ENCODE measurements around the gene SMOC2.
"Not testable (repeated sequence)": the region's sequence is repeated elsewhere in the genome, so short reads cannot be mapped to it uniquely, and the experiment has no call there.

SMOC2 gene

GRCh38 chr6:168610966-168611365, 170.0 kb downstream of the SMOC2 start:
- DNase-seq, H3K4me3 Mint-ChIP-seq, H3K27ac Mint-ChIP-seq, H3K36me3 Mint-ChIP-seq, CTCF ChIA-PET, H3K4me1 Mint-ChIP-seq, H3K27me3 Mint-ChIP-seq: not testable (repeated sequence)
- H3K9me3 Mint-ChIP-seq, result peaks cover 12% of the 10 kb centered on the region

DNA sequence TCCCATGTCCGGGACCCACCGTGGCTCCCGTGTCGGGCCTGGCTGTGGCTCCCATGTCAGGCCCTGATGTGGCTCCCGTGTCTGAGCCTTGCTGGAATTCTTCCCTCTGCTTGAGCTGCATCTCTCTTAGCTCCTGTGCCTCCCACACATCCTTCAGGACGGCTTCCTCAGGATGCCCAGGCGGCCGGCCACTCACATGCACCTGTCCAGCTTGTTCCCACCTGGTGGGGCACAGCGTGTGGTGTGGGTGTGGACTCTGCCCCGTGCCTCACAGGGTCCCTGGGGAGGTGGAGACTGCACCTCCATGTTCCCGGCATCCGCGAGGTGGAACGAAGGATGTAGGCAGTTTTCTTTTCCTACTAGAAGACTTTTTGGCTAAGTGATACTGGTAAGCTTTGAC, 170.7 kb downstream of the SMOC2 start:
- Mint-ChIP-seq H3K4me3 (no peak overlapping the region), H3K27me3 (peaks cover 1% of the 10 kb centered on the region), H3K27ac (no peak overlapping the region), H3K9me3 (peaks cover 18% of the 10 kb centered on the region), H3K4me1 (no peaks in the 10 kb centered on the region), H3K36me3 (no peaks in the 10 kb centered on the region)
- DNase-seq, result no peak
- CTCF ChIA-PET, result no interaction called here

DNA sequence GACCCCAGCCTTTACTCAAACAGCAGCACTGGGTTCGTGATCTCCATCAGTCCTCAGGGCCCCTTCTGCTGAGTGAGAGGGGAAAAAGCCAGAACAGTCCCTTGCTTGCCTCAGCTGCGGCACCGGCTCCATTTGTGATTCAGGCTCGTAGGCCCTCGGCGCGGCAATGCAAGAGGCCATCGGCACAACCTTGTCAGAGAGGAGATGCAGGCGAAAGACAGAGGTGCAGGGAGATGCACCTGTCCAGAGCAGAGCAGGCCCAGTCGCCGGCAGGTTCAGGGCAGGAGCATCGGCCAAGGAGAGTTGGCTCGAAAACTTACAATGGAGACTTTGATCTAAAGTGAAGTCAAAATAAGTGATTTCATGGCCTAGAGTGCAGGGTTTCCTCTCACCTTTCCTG, 171.6 kb downstream of the SMOC2 start:
- Mint-ChIP-seq H3K4me3 (no peak overlapping the region), H3K27me3 (no peaks in the 10 kb centered on the region), H3K27ac (no peak overlapping the region), H3K4me1 (no peaks in the 10 kb centered on the region), H3K9me3 (peaks cover 18% of the 10 kb centered on the region), H3K36me3 (no peaks in the 10 kb centered on the region)
- DNase-seq, result no peak
- CTCF ChIA-PET, result no interaction called here

DNA sequence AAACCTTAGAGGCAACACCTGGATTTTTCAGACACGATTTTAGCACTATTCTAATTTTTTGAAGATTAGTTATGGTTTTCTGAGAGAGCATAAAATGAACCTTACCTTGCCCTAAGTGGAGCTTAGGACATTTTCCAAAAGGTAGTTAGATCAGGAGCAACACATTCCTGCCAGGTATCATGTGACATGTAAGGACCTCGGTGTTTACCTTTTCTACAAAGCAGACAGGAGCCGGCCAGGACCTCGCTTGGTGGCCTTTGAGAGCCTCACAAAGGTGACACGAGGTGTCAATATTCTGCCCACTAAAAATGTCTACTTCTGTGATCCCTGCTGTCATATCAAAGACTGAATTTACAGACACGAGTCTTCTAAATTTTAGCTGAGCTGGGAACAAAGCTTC, 174.9 kb downstream of the SMOC2 start:
- no peaks in the 10 kb centered on the region for H3K36me3 Mint-ChIP-seq

GRCh38 chr6:168616816-168617765, 176.1 kb downstream of the SMOC2 start:
- CTCF ChIA-PET, result no interaction called here
- H3K4me3 Mint-ChIP-seq, result no peak overlapping the region
- peaks cover 12% of the 10 kb centered on the region for H3K4me1 Mint-ChIP-seq
- no peak for DNase-seq
- H3K36me3 Mint-ChIP-seq, result no peaks in the 10 kb centered on the region
- no peak overlapping the region for H3K27ac Mint-ChIP-seq
- no peaks in the 10 kb centered on the region for H3K27me3 Mint-ChIP-seq
- peaks cover 30% of the 10 kb centered on the region for H3K9me3 Mint-ChIP-seq

More for the DNA sequence above, 174.9 kb downstream of the SMOC2 start:
- Mint-ChIP-seq H3K4me3 (no peak overlapping the region), H3K4me1 (peaks cover 12% of the 10 kb centered on the region), H3K27ac (no peak overlapping the region), H3K27me3 (no peaks in the 10 kb centered on the region), H3K9me3 (peaks cover 25% of the 10 kb centered on the region)
- no peak for DNase-seq
- CTCF ChIA-PET, result no interaction called here

DNA sequence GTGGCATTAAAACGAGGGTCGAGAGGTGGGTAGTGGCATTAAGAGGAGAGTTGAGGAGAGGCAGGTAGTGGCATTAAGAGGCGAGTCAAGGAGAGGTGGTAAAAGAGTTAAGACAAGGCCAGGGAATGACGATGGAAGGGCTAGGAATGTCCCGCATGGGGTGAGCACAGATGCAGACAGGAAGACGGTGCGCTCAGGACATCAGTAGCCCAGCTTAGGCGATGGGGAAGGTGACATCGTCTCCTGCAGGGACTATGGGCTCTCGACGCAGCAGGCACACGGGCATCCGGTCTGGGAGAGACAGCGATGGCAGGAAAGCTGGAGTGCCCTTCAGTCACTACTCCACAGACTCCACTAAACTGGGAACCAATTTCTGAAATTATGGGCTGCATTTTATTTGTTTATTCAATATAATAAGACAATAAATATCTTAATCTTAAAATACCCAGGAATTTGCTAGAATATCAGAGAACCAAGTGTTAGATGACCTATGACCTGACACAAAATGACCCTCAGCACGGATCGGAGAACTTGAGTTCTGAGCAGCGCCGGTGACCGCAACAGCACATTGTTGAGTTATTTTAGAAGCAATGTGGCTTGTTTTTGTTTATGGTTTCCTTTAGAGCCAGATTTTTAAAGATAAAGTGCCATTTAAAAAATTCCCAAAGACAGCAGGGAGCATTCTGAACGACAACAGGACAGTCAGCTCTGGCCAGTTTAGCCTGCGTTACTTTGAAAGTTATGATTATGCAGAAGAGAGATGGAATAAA, 177.7 kb downstream of the SMOC2 start:
- H3K4me3 Mint-ChIP-seq, result no peak overlapping the region
- DNase-seq, result no peak
- peaks cover 27% of the 10 kb centered on the region for H3K9me3 Mint-ChIP-seq
- no peak overlapping the region for H3K27ac Mint-ChIP-seq
- no peaks in the 10 kb centered on the region for H3K27me3 Mint-ChIP-seq
- CTCF ChIA-PET, result no interaction called here
- peaks cover 12% of the 10 kb centered on the region for H3K4me1 Mint-ChIP-seq
- H3K36me3 Mint-ChIP-seq, result no peaks in the 10 kb centered on the region

- H3K4me1 Mint-ChIP-seq, result peaks cover 12% of the 10 kb centered on the region
- H3K36me3 Mint-ChIP-seq, result no peaks in the 10 kb centered on the region
- H3K27me3 Mint-ChIP-seq, result no peaks in the 10 kb centered on the region
- peak; percentile 25 for DNase-seq
- peaks cover 27% of the 10 kb centered on the region for H3K9me3 Mint-ChIP-seq
- H3K27ac Mint-ChIP-seq, result no peak overlapping the region
- H3K4me3 Mint-ChIP-seq, result no peak overlapping the region
- CTCF ChIA-PET, result no interaction called here
These were observed 178.8 kb downstream of the SMOC2 start for GRCh38 chr6:168619560-168620314.

DNA sequence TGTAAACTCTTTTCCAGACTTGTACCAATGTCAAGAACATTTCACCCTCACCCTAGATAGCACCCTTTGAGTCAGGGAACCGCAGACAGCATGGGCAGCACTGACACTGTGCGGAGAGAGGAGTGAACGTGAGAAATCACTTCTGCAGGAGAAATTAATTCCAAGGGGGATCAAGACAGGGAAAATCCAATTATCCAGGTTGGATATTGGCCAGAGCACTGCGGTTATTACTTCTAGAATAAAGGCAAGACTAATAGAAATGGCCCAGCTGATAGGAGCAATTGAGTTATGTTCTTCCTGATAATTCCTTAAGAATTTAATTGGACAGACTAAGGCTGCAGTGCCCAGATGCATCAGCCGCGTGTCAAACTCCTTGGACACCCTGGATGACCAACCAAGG, 179.6 kb downstream of the SMOC2 start:
- H3K27me3 Mint-ChIP-seq, result no peaks in the 10 kb centered on the region
- no peaks in the 10 kb centered on the region for H3K36me3 Mint-ChIP-seq
- H3K9me3 Mint-ChIP-seq, result peaks cover 26% of the 10 kb centered on the region
- H3K4me1 Mint-ChIP-seq, result peaks cover 12% of the 10 kb centered on the region
- no peak overlapping the region for H3K27ac Mint-ChIP-seq
- H3K4me3 Mint-ChIP-seq, result no peak overlapping the region
- DNase-seq, result no peak
- CTCF ChIA-PET, result no interaction called here

- CTCF ChIA-PET, result no interaction called here
- no peak overlapping the region for H3K4me3 Mint-ChIP-seq
- no peaks in the 10 kb centered on the region for H3K27me3 Mint-ChIP-seq
- H3K9me3 Mint-ChIP-seq, result peaks cover 14% of the 10 kb centered on the region
- no peak for DNase-seq
- no peak overlapping the region for H3K27ac Mint-ChIP-seq
- no peaks in the 10 kb centered on the region for H3K36me3 Mint-ChIP-seq
- peaks cover 12% of the 10 kb centered on the region for H3K4me1 Mint-ChIP-seq
These were observed 182.8 kb downstream of the SMOC2 start for GRCh38 chr6:168623736-168624135.

DNA sequence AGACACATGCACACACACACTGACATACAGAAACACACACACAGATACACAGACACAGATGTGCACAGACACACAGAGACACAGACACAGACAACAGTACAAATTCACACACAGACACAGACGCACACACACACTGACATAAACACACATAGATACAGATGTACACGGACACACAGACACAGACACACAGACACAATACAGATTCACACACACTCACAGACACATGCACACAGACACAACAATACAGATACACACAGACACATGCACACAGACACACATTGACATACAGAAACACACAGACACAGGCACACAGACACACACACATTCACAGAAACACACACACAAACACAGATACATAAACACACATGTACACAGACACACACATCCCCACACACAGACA, 183.6 kb downstream of the SMOC2 start:
- Mint-ChIP-seq H3K4me3 (no peak overlapping the region), H3K27ac (no peak overlapping the region), H3K27me3 (no peaks in the 10 kb centered on the region), H3K36me3 (no peaks in the 10 kb centered on the region), H3K4me1 (peaks cover 6% of the 10 kb centered on the region), H3K9me3 (peaks cover 14% of the 10 kb centered on the region)
- CTCF ChIA-PET, result no interaction called here
- no peak for DNase-seq

GRCh38 chr6:168624948-168625347, 184.0 kb downstream of the SMOC2 start:
- Mint-ChIP-seq H3K9me3 (peaks cover 12% of the 10 kb centered on the region), H3K36me3 (no peaks in the 10 kb centered on the region), H3K4me1 (peaks cover 2% of the 10 kb centered on the region), H3K27me3 (no peaks in the 10 kb centered on the region), H3K27ac (no peak overlapping the region), H3K4me3 (no peak overlapping the region)
- CTCF ChIA-PET, result no interaction called here
- no peak for DNase-seq

DNA sequence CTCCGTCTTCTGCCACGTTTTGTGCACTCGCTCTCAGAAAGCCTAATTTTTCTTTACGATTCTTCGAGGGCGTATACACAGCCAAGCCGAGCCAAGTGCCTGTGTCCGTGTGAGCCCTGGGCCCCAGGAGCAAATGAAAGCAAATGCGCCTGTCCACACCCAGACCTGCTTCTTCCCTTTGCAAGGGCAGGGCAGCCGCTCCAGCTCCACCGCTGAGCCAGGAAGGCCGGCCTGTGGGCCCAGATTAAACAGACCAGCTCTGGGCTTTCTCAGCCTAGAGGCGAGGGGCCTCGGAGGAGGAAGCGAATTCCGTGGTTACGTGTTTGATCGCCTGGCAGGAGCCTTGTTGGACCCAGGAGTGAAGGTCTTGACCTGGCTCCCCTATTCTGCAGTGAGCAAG, 184.6 kb downstream of the SMOC2 start:
- CTCF ChIA-PET, result no interaction called here
- no peak for DNase-seq
- Mint-ChIP-seq H3K4me1 (no peaks in the 10 kb centered on the region), H3K27ac (no peak overlapping the region), H3K36me3 (no peaks in the 10 kb centered on the region), H3K9me3 (peaks cover 9% of the 10 kb centered on the region), H3K27me3 (no peaks in the 10 kb centered on the region), H3K4me3 (no peak overlapping the region)

- Mint-ChIP-seq H3K36me3 (no peaks in the 10 kb centered on the region), H3K27me3 (no peaks in the 10 kb centered on the region), H3K27ac (no peak overlapping the region), H3K4me3 (no peak overlapping the region), H3K9me3 (peaks cover 7% of the 10 kb centered on the region), H3K4me1 (no peaks in the 10 kb centered on the region)
- DNase-seq, result no peak
- CTCF ChIA-PET, result no interaction called here
These were observed 185.1 kb downstream of the SMOC2 start for GRCh38 chr6:168626046-168626602.

- H3K36me3 Mint-ChIP-seq, result no peaks in the 10 kb centered on the region
- H3K4me3 Mint-ChIP-seq, result no peak overlapping the region
- no peak overlapping the region for H3K27ac Mint-ChIP-seq
- no peaks in the 10 kb centered on the region for H3K27me3 Mint-ChIP-seq
- no peaks in the 10 kb centered on the region for H3K4me1 Mint-ChIP-seq
- CTCF ChIA-PET, result no interaction called here
- no peak for DNase-seq
- no peaks in the 10 kb centered on the region for H3K9me3 Mint-ChIP-seq
These were observed 186.7 kb downstream of the SMOC2 start for GRCh38 chr6:168627506-168628175.
